Stomach (tissue), 9 donors: Measurements from ENCODE around the gene TTYH3. TPM values are rescaled to one million over a fixed set of nuclear protein-coding genes. Genes with fewer than 3 reads are reported as not detected.

Source experiments
- DNase-seq, 2 donors: peaks; one replicate each; pipeline versions ENCODE4 v3.0.0 to v3.0.0-alpha.2; 2013 to 2019
- H3K27ac ChIP-seq, 5 donors: fragments of 200-600 bp in 4 of 5; sonication (generic) in 4 of 5; one replicate each; pipeline ENCODE4 v1.5.1; 2013 to 2019; ENCODE audit warnings: mild to moderate bottlenecking in 1 of 5, moderate library complexity in 1 of 5
- H3K27me3 ChIP-seq, 3 donors: fragments of 200-600 bp; sonication (generic); one replicate each; pipeline ENCODE4 v1.5.1; 2017 to 2019; ENCODE audit warnings: mixed run types in 1 of 3
- H3K36me3 ChIP-seq, 4 donors: fragments of 200-600 bp; sonication (generic); 1 replicate in 3 of 4; 2 replicates in 1 of 4; pipeline ENCODE4 v1.5.1; 2016 to 2019
- H3K4me1 ChIP-seq, 4 donors: fragments of 200-600 bp; sonication (generic); one replicate each; pipeline ENCODE4 v1.5.1; 2016 to 2019
- H3K4me3 ChIP-seq, 4 donors: fragments of 200-600 bp; sonication (generic) in 3 of 4; one replicate each; pipeline ENCODE4 v1.5.1; 2016 to 2019; ENCODE audit warnings: mild to moderate bottlenecking in 1 of 4
- H3K9me3 ChIP-seq, 4 donors: fragments of 200-600 bp; sonication (generic); one replicate each; pipeline ENCODE4 v1.5.1; 2016 to 2019
- EP300 ChIP-seq: sonication (generic); formaldehyde crosslinking; IDR thresholded peaks from one replicate; pipeline ENCODE4 v1.6.1; 2017; ENCODE audit warnings: antibody characterized with exemption
- POLR2A ChIP-seq, 4 donors: fragments of 450-650 bp; IDR thresholded peaks; one replicate each; pipeline ENCODE4 v1.6.1; 2016; ENCODE audit warnings: antibody characterized with exemption in 4 of 4, control low read depth in 2 of 4, mild to moderate bottlenecking in 1 of 4, moderate library complexity in 1 of 4
- POLR2AphosphoS5 ChIP-seq, 3 donors: sonication (generic); formaldehyde crosslinking; IDR thresholded peaks; one replicate each; pipeline ENCODE4 v1.6.1; 2016; ENCODE audit warnings: antibody characterized with exemption in 3 of 3
- WGBS, 5 donors: extraction: QIAGEN DNeasy Blood & Tissue Kit in 3 of 5; methylation state at CpG; one replicate each; pipeline versions ENCODE4 v1.1.5 to v1.1.7; 2013 to 2018; 5-methylcytosine and 5-hydroxymethylcytosine counted together
- intact Hi-C: fragments of 100-400 bp; cut with DNase I; formaldehyde crosslinking; loops from one replicate; pipeline ENCODE4 v1.15.1; 2023; ENCODE audit warnings: low total_unique reads
- polyA plus RNA-seq, 3 donors: library from polyadenylated mRNA; stranded (reverse); fragments of 200-250 nt; gene quantifications; one replicate each; pipeline ENCODE4 v1.2.3, GENCODE V29; 2013
- total RNA-seq, 5 donors: library from RNA; depleted of rRNA; stranded (reverse); fragments of >200 nt; gene quantifications; one replicate each; pipeline versions ENCODE4 v1.1.0 to v1.2.3, GENCODE V29; 2014 to 2016
- TF ChIP-seq, protein P1 (sequence below), 7 experiments: fragments of 450-650 bp in 4 of 7; fragments of 200-600 bp in 3 of 7; sonication (generic) in 3 of 7; IDR thresholded peaks; one replicate each; pipeline ENCODE4 v1.5.1; 2016 to 2019; ENCODE audit warnings: antibody characterized with exemption in 7 of 7, control low read depth in 2 of 7, mild to moderate bottlenecking in 1 of 7
- donor health status: healthy with polysubstance abuse.
- donor health status: Bipolar disorder and iron deficiency.
- donor health status: healthy.

Gene TTYH3
- total and polyA plus RNA-seq, 8 donors = 4.1 to 79.1 (median 16.2) TPM

GRCh38 chr7:2657208-2657607 lies 25.4 kb downstream of the TTYH3 start:
- H3K27ac ChIP-seq = no peak overlapping the region
- no peak overlapping the region for H3K4me3 ChIP-seq
- DNase-seq = no peak
- peaks cover 6 to 86% (median 72%) of the 10 kb centered on the region in 4 donors for H3K36me3 ChIP-seq
- no peaks in the 10 kb centered on the region for H3K9me3 ChIP-seq
- intact Hi-C loops = no loop called here
- TF ChIP-seq POLR2AphosphoS5 (IDR thresholded peaks at IDR 0.05) (no peak), EP300 (no peak), POLR2A (IDR thresholded peaks at IDR 0.05) (no peak)
- TF ChIP-seq, protein P1, sequence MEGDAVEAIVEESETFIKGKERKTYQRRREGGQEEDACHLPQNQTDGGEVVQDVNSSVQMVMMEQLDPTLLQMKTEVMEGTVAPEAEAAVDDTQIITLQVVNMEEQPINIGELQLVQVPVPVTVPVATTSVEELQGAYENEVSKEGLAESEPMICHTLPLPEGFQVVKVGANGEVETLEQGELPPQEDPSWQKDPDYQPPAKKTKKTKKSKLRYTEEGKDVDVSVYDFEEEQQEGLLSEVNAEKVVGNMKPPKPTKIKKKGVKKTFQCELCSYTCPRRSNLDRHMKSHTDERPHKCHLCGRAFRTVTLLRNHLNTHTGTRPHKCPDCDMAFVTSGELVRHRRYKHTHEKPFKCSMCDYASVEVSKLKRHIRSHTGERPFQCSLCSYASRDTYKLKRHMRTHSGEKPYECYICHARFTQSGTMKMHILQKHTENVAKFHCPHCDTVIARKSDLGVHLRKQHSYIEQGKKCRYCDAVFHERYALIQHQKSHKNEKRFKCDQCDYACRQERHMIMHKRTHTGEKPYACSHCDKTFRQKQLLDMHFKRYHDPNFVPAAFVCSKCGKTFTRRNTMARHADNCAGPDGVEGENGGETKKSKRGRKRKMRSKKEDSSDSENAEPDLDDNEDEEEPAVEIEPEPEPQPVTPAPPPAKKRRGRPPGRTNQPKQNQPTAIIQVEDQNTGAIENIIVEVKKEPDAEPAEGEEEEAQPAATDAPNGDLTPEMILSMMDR (IDR thresholded peaks at IDR 0.05) = no peak
- 48 to 97% (median 76%) methylated on average over 2 of the region's 2 CpGs for WGBS, 5 donors
- no peaks in the 10 kb centered on the region for H3K27me3 ChIP-seq
- H3K4me1 ChIP-seq = peaks cover 0 to 1% (median under 1%) of the 10 kb centered on the region in 4 donors

DNA sequence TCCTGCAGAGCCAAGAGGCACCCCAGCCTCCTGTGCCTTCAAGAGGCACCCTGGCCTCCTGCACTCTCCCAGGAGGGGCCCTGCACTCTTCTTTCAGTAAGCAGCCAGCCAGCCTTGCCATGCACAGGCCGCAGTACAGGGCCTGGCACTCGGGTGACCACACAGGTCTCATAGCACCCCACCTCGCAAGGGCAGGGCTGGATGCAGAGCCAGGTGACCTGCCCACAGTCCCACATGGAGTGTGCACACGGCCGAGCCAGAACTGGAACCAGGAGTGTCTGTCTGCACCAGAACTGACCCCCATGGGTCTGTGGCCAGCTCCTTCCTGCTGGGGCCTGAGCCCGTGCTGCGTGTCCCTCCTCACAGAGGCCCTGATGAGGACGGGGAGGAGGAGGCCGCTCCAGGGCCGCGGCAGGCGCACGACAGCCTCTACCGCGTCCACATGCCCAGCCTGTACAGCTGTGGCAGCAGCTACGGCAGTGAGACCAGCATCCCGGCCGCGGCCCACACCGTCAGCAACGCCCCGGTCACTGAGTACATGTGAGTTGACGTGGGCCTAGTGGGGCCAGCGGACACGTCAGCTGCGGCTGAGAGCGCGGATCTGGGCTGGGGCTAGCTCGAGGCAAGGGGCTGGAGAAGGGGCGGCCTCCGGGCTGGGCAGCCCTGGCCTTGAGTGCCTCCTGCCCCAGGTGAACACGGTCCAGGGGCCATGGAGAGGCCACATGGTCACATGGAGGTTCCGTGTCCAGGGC lies 26.3 kb downstream of the TTYH3 start:
- H3K27ac ChIP-seq = no peak overlapping the region
- no peak overlapping the region for H3K4me3 ChIP-seq
- no peak for TF ChIP-seq EP300
- TF ChIP-seq POLR2A (IDR thresholded peaks at IDR 0.05) = no peak
- TF ChIP-seq POLR2AphosphoS5 (IDR thresholded peaks at IDR 0.05) = no peak
- TF ChIP-seq, protein P1 (IDR thresholded peaks at IDR 0.05) = no peak
- no peak for DNase-seq
- peaks cover 6 to 80% (median 69%) of the 10 kb centered on the region in 4 donors for H3K36me3 ChIP-seq
- H3K4me1 ChIP-seq = peaks cover 4 to 10% (median 7%) of the 10 kb centered on the region in 4 donors
- H3K9me3 ChIP-seq = no peaks in the 10 kb centered on the region
- 92 to 96% (median 95%) methylated on average over 18 to 33 of the region's 33 CpGs for WGBS, 5 donors
- intact Hi-C loops = no loop called here
- H3K27me3 ChIP-seq = no peaks in the 10 kb centered on the region

DNA sequence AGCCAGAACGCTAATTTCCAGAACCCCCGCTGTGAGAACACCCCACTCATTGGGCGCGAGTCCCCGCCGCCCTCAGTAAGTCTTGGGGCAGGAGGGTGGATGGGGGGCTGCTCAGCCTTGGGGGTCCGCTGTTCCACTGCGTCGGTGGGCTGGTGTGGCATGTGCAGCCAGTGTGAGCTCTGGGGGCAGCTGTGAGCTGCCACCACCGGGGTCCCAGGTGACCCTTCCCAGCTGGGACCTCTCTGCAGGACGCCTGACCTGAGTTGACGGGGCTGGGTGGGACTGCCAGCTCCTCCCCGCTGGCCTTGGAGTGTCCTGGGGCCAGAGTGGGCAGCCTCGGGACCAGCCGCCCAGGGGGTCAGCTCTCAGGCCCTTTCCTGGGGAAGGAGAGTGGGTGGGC lies 27.2 kb downstream of the TTYH3 start:
- Histone ChIP-seq H3K27me3 (no peaks in the 10 kb centered on the region), H3K27ac (no peak overlapping the region), H3K36me3 (peaks cover 6 to 75% (median 65%) of the 10 kb centered on the region in 4 donors), H3K4me1 (peaks cover 10 to 18% (median 15%) of the 10 kb centered on the region in 4 donors), H3K9me3 (no peaks in the 10 kb centered on the region), H3K4me3 (no peak overlapping the region)
- no peak for DNase-seq
- no peak for TF ChIP-seq POLR2A (IDR thresholded peaks at IDR 0.05)
- WGBS, 5 donors = 94 to 97% (median 95%) methylated on average over 11 to 15 of the region's 15 CpGs
- intact Hi-C loops = no loop called here

- no peak overlapping the region for H3K27ac ChIP-seq
- H3K36me3 ChIP-seq = peaks cover 6 to 70% (median 64%) of the 10 kb centered on the region in 4 donors
- TF ChIP-seq EP300 = no peak
- TF ChIP-seq POLR2A (IDR thresholded peaks at IDR 0.05) = no peak
- TF ChIP-seq, protein P1 (IDR thresholded peaks at IDR 0.05) = no peak
- no peak for TF ChIP-seq POLR2AphosphoS5 (IDR thresholded peaks at IDR 0.05)
- no peak overlapping the region for H3K4me3 ChIP-seq
- intact Hi-C loops = no loop called here
- no peaks in the 10 kb centered on the region for H3K9me3 ChIP-seq
- 89 to 93% (median 91%) methylated on average over 31 to 36 of the region's 36 CpGs for WGBS, 5 donors
- H3K4me1 ChIP-seq = peaks cover 10 to 26% (median 16%) of the 10 kb centered on the region in 4 donors
- no peak for DNase-seq
- H3K27me3 ChIP-seq = no peaks in the 10 kb centered on the region
Measured at GRCh38 chr7:2659556-2660358, 28.0 kb downstream of the TTYH3 start.
